Neural crest cell (in vitro differentiated cells): ENCODE results near the gene TH. TPM values are rescaled to one million over a fixed set of nuclear protein-coding genes. Genes with fewer than 3 reads are reported as not detected.

Experiments
- DNase-seq: peaks from one replicate; pipeline ENCODE4 v3.0.0; 2021; ENCODE audit warnings: low read depth, mixed read lengths, low spot score
- H3K27ac Mint-ChIP-seq: one replicate; pipeline ENCODE4 v1.8.0; 2021; ENCODE audit warnings: mild to moderate bottlenecking, mixed read lengths; ENCODE audit not compliant: unreplicated experiment
- H3K27me3 Mint-ChIP-seq: 2 replicates; pipeline ENCODE4 v1.8.0; 2021; ENCODE audit warnings: low read depth, mild to moderate bottlenecking, mixed read lengths
- H3K36me3 Mint-ChIP-seq: 2 replicates; pipeline ENCODE4 v1.8.0; 2021; ENCODE audit warnings: low read depth, mild to moderate bottlenecking, mixed read lengths
- H3K4me1 Mint-ChIP-seq: 2 replicates; pipeline ENCODE4 v1.8.0; 2021; ENCODE audit warnings: mixed read lengths
- H3K4me3 Mint-ChIP-seq: one replicate; pipeline ENCODE4 v1.8.0; 2021; ENCODE audit warnings: mild to moderate bottlenecking, mixed read lengths
- H3K9me3 Mint-ChIP-seq: 2 replicates; pipeline ENCODE4 v1.8.0; 2021; ENCODE audit warnings: mixed read lengths
- CTCF ChIP-seq: fragments of 200-600 bp; sonication (generic); conservative IDR thresholded peaks from 2 replicates; pipeline ENCODE4 v1.5.0; 2021; ENCODE audit warnings: antibody characterized with exemption, mild to moderate bottlenecking
- total RNA-seq: library from RNA; stranded (reverse); gene quantifications from 2 replicates; pipeline ENCODE4 v1.2.1, GENCODE V29; 2021

The TH gene
- total RNA-seq, 1 donor from 2014 or later: 0.61 TPM

- Mint-ChIP-seq H3K4me1 (peaks cover 22% of the 10 kb centered on the region), H3K36me3 (no peaks in the 10 kb centered on the region), H3K27ac (no peak overlapping the region), H3K4me3 (no peak overlapping the region), H3K9me3 (peaks cover 3% of the 10 kb centered on the region), H3K27me3 (peaks cover 9% of the 10 kb centered on the region)
- TF ChIP-seq CTCF: no peak
- DNase-seq: no peak
These were observed 45.8 kb upstream of the TH start for GRCh38 chr11:2217211-2218030.

GRCh38 chr11:2216400-2217064, 44.9 kb upstream of the TH start:
- no peak for TF ChIP-seq CTCF
- H3K4me1 Mint-ChIP-seq: peaks cover 28% of the 10 kb centered on the region

GRCh38 chr11:2215561-2216399, 44.2 kb upstream of the TH start:
- Mint-ChIP-seq H3K27me3 (peaks cover 3% of the 10 kb centered on the region), H3K36me3 (no peaks in the 10 kb centered on the region), H3K4me3 (no peak overlapping the region), H3K4me1 (peaks cover 29% of the 10 kb centered on the region), H3K27ac (no peak overlapping the region), H3K9me3 (peaks cover 3% of the 10 kb centered on the region)
- no peak for DNase-seq
- TF ChIP-seq CTCF: no peak

More at GRCh38 chr11:2216400-2217064, 44.9 kb upstream of the TH start:
- H3K27me3 Mint-ChIP-seq: peaks cover 3% of the 10 kb centered on the region
- H3K9me3 Mint-ChIP-seq: peaks cover 3% of the 10 kb centered on the region
- no peak for DNase-seq
- H3K27ac Mint-ChIP-seq: no peak overlapping the region
- no peak overlapping the region for H3K4me3 Mint-ChIP-seq
- no peaks in the 10 kb centered on the region for H3K36me3 Mint-ChIP-seq

- H3K36me3 Mint-ChIP-seq: no peaks in the 10 kb centered on the region
- no peak for DNase-seq
- H3K27ac Mint-ChIP-seq: no peak overlapping the region
- no peak overlapping the region for H3K4me3 Mint-ChIP-seq
- H3K9me3 Mint-ChIP-seq: peaks cover under 1% of the 10 kb centered on the region
- peaks cover 3% of the 10 kb centered on the region for H3K27me3 Mint-ChIP-seq
- TF ChIP-seq CTCF: no peak
- H3K4me1 Mint-ChIP-seq: peaks cover 29% of the 10 kb centered on the region
These were observed 43.6 kb upstream of the TH start for GRCh38 chr11:2215230-2215560.

GRCh38 chr11:2214527-2215229, 43.1 kb upstream of the TH start:
- peak overlapping the region; percentile 78 for H3K27ac Mint-ChIP-seq

More at GRCh38 chr11:2214527-2215229, 43.1 kb upstream of the TH start:
- H3K9me3 Mint-ChIP-seq: no peaks in the 10 kb centered on the region
- no peak for TF ChIP-seq CTCF
- H3K36me3 Mint-ChIP-seq: no peaks in the 10 kb centered on the region
- H3K4me3 Mint-ChIP-seq: peak overlapping the region; percentile 39
- peaks cover 29% of the 10 kb centered on the region for H3K4me1 Mint-ChIP-seq
- DNase-seq: no peak
- H3K27me3 Mint-ChIP-seq: peaks cover 3% of the 10 kb centered on the region
